BLaER1 treated with 17β-estradiol and CSF1 and Interleukin-3, amounts not matched to agents 10 nM and 100 nM (cell line): Measurements from ENCODE around the gene SRGAP1.
A peak's percentile ranks its signal among the peaks of the same experiment; 100 is the strongest.

Experiments
- H3K27ac ChIP-seq, 11 experiments: shearing (Covaris generic); formaldehyde crosslinking; 2 replicates each; pipeline ENCODE4 v1.8.1; 2022
- H3K27me3 ChIP-seq, 11 experiments: shearing (Covaris generic); formaldehyde crosslinking; 2 replicates each; pipeline ENCODE4 v1.8.1; 2022
- H3K36me3 ChIP-seq, 11 experiments: shearing (Covaris generic); formaldehyde crosslinking; 2 replicates each; pipeline ENCODE4 v1.8.1; 2022
- H3K4me1 ChIP-seq, 10 experiments: shearing (Covaris generic); formaldehyde crosslinking; 2 replicates each; pipeline ENCODE4 v1.8.1; 2022
- H3K4me2 ChIP-seq, 11 experiments: shearing (Covaris generic); formaldehyde crosslinking; 2 replicates each; pipeline ENCODE4 v1.8.1; 2022
- H3K4me3 ChIP-seq, 10 experiments: shearing (Covaris generic); formaldehyde crosslinking; 2 replicates each; pipeline ENCODE4 v1.8.1; 2022
- H3K9ac ChIP-seq, 11 experiments: shearing (Covaris generic); formaldehyde crosslinking; 2 replicates each; pipeline ENCODE4 v1.8.1; 2022
- H3K9me3 ChIP-seq, 11 experiments: shearing (Covaris generic); formaldehyde crosslinking; replicated peaks in 1 of 11; 2 replicates each; pipeline ENCODE4 v1.8.1; 2022
- H4K20me1 ChIP-seq, 11 experiments: shearing (Covaris generic); formaldehyde crosslinking; 2 replicates each; pipeline ENCODE4 v1.8.1; 2022
- Cebpa-rat ChIP-seq, 11 experiments: shearing (Covaris generic); IDR thresholded peaks; 2 replicates each; pipeline ENCODE4 v1.8.1; 2022

The SRGAP1 gene

DNA sequence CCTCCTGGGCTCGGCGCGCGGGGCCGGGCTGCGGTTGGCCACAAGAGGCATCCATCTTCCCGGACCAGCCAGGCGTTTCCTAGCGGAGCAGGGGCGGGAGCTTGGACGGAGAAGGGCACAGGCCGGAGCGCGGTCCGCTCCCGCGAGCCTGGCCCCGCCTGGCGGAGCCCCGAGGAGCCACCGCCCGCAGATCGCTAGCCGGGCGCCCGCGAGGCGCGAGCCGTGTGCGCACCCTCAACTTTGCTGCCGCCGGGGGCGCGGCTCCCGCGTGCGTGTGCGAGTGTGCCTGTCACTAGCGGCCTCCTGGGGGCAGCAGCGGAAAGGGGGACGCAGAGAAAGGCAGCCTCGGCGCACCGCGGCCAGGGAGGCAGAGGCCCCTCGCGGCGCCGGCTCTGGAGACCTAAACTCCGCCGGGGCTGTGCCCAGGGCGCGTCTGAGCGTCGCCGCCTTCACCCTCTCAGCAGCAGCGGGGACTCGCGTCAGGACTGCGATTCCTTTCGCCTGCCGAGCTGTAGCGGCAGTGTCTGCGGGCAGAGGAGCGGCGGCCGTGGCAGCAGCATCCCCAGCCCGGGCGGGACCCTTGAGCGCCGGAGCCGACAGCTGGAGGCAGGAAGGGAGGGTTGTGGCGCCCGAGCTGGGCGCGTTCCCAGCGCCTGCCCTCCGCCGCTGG is 644 bp upstream of the SRGAP1 start:
- H3K4me3 ChIP-seq = peak overlapping the region; percentile 78 to 94 (median 84)
- H3K27ac ChIP-seq = peak overlapping the region; percentile 52 to 81 (median 70)
- H3K4me2 ChIP-seq = peak overlapping the region; percentile 88 to 97 (median 94)
- H3K36me3 ChIP-seq = no peaks in the 10 kb centered on the region
- H3K4me1 ChIP-seq = peaks cover 0 to 23% (median 12%) of the 10 kb centered on the region in 10 experiments; a peak in 19 of 20 replicates
- H3K9ac ChIP-seq = peak overlapping the region; percentile 74 to 86 (median 82)
- H3K9me3 ChIP-seq = no peaks in the 10 kb centered on the region
- no peaks in the 10 kb centered on the region for H4K20me1 ChIP-seq
- no peak for TF ChIP-seq Cebpa-rat (IDR thresholded peaks at IDR 0.05)
- H3K27me3 ChIP-seq = peaks cover 0 to 7% (median 0%) of the 10 kb centered on the region in 11 experiments; a peak in 2 of 22 replicates

DNA sequence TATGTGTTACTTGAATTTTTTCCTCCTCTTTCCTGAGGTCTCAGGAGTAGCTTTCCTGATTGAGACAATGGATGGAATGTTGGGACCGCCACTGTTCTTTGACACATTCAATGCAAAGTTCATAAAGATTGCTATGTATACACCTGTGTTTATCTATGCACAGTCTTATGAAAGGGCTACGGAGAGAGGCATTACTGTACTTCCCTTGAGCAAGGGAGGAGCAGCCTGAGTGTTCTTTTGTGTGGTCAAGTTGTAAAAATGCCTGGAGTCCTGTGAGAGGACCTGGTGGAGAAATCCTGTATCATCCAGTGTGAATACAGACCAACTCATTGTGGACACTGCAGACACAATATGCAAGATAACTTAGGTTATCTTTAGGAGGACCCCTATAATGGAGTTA is 1.2 kb downstream of the SRGAP1 start:
- H3K4me1 ChIP-seq = peaks cover 0 to 23% (median 12%) of the 10 kb centered on the region in 10 experiments; a peak in 19 of 20 replicates
- peaks cover 0 to 7% (median 0%) of the 10 kb centered on the region in 11 experiments; a peak in 2 of 22 replicates for H3K27me3 ChIP-seq
- TF ChIP-seq Cebpa-rat (IDR thresholded peaks at IDR 0.05) = no peak
- H3K9ac ChIP-seq = peak overlapping the region in 1 of 11 experiments; percentile 86; a peak in 1 of 22 replicates
- no peaks in the 10 kb centered on the region for H3K9me3 ChIP-seq
- peak overlapping the region in 2 of 10 experiments; percentile 81 to 94; a peak in 2 of 20 replicates for H3K4me3 ChIP-seq
- no peaks in the 10 kb centered on the region for H4K20me1 ChIP-seq
- H3K27ac ChIP-seq = no peak overlapping the region
- peak overlapping the region in 3 of 11 experiments; percentile 91 to 95 (median 93); a peak in 6 of 22 replicates for H3K4me2 ChIP-seq
- no peaks in the 10 kb centered on the region for H3K36me3 ChIP-seq

DNA sequence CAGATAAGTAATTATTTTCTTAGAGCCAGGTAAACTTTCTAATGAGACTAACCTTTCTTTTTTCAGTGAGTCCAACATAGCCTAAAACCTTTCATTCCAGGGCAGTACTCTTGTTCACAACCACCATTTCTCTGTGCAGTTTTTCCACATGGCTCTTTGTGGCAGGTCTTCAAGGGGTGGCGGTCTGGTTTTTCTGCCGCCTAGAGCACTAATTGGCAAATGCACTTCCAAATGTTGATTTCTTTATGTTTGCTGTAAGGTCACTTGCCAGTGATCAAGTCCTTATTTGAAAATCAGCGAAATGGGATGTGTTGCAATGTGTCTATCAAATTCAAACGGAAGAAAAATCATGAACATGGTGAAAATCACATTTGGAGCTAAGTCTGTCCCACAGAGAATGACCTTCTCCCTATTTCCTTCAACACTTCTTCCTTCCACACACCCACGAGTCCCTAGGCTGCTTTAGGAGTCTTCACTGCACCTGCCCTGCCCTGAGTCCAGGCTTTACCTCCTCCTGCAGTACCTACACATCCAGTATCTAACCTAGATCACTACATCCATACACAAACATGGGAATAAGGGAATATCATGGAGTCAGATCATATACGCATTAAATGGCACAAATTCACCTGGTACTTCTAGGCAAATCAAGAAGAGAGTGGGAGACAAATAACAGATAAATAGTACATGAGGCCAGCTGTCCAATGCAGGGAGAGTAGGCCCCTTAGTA is 1.9 kb downstream of the SRGAP1 start:
- H3K27me3 ChIP-seq = peaks cover 0 to 7% (median 0%) of the 10 kb centered on the region in 11 experiments; a peak in 2 of 22 replicates
- H3K4me1 ChIP-seq = peaks cover 0 to 23% (median 12%) of the 10 kb centered on the region in 10 experiments; a peak in 19 of 20 replicates
- no peaks in the 10 kb centered on the region for H3K36me3 ChIP-seq
- no peak overlapping the region for H3K9ac ChIP-seq
- H3K27ac ChIP-seq = no peak overlapping the region
- peak overlapping the region in 3 of 11 experiments; percentile 91 to 95 (median 93); a peak in 4 of 22 replicates for H3K4me2 ChIP-seq
- TF ChIP-seq Cebpa-rat (IDR thresholded peaks at IDR 0.05) = no peak
- no peaks in the 10 kb centered on the region for H4K20me1 ChIP-seq
- no peak overlapping the region for H3K4me3 ChIP-seq
- H3K9me3 ChIP-seq = no peaks in the 10 kb centered on the region

DNA sequence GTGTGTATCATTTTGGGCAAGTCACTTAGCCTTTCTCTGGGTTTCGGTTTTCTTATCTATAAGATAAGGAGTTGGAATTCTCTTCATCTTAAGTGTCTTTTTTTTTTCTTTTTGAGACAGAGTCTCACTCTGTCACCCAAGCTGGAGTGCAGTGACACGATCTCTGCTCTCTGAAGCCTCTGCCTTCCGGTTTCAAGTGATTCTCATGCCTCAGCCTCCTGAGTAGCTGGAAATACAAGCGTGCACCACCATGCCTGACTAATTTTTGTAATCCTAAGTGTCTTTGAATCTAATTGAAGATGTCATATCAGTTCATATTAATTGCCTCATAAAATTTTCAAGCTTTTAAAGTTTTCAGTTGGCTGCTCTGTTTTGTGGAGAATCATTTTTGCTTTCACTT is 4.0 kb downstream of the SRGAP1 start:
- TF ChIP-seq Cebpa-rat (IDR thresholded peaks at IDR 0.05) = no peak
- Histone ChIP-seq H3K27me3 (peaks cover 0 to 7% (median 0%) of the 10 kb centered on the region in 11 experiments; a peak in 2 of 22 replicates), H4K20me1 (no peaks in the 10 kb centered on the region), H3K27ac (no peak overlapping the region), H3K4me3 (no peak overlapping the region), H3K9me3 (no peaks in the 10 kb centered on the region), H3K36me3 (no peaks in the 10 kb centered on the region), H3K9ac (no peak overlapping the region), H3K4me2 (no peak overlapping the region), H3K4me1 (peaks cover 0 to 23% (median 10%) of the 10 kb centered on the region in 10 experiments; a peak in 19 of 20 replicates)

DNA sequence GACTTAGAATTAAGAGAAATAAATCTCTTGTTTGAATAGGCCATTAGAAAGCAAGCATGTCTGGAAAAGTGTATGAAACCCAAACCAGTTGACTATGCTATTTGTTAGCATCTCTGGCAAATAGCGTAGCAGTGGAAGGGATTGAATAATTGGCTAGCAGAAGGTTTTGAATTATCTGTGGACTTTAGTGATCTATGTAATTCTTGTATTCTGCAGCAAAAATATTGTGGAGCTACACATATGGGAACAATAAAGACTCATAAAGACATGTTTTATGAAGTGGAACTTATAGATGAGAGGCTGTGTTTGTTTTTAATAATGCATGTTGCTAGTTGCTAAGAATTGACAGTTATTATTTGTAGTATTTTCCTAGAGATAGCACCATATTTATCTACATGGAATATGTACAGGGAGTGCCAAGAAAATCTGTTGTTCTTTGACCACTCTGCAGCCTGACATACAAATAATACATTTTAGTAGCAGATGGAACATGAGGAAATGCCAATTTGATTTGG is 4.7 kb downstream of the SRGAP1 start:
- Histone ChIP-seq H3K27me3 (peaks cover 0 to 7% (median 0%) of the 10 kb centered on the region in 11 experiments; a peak in 2 of 22 replicates), H3K9me3 (no peaks in the 10 kb centered on the region), H4K20me1 (no peaks in the 10 kb centered on the region), H3K4me2 (no peak overlapping the region), H3K4me1 (peaks cover 0 to 23% (median 8%) of the 10 kb centered on the region in 10 experiments; a peak in 19 of 20 replicates), H3K27ac (no peak overlapping the region), H3K4me3 (no peak overlapping the region), H3K36me3 (no peaks in the 10 kb centered on the region), H3K9ac (no peak overlapping the region)
- no peak for TF ChIP-seq Cebpa-rat (IDR thresholded peaks at IDR 0.05)

DNA sequence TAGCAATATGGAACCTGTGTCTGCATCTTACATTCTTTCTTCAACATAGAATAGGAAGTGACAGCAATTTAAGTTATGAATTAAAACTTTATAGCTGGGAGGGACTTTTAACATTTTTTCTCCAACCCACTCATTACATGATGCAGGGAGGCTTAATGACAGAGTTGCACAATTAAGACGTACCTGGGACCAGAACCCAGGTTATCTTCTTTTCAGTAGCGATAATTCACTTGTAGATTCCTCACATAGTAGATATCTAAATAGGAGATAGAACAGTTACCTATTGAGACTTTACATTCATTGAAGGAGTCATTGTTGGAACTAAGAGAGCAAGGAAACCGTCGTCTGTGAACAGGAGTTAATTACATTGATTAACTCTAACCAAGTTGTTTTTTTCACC is 5.1 kb downstream of the SRGAP1 start:
- H4K20me1 ChIP-seq = no peaks in the 10 kb centered on the region
- TF ChIP-seq Cebpa-rat (IDR thresholded peaks at IDR 0.05) = no peak
- no peak overlapping the region for H3K4me2 ChIP-seq
- H3K4me1 ChIP-seq = peaks cover 0 to 23% (median 8%) of the 10 kb centered on the region in 10 experiments; a peak in 19 of 20 replicates
- H3K9ac ChIP-seq = no peak overlapping the region
- H3K27me3 ChIP-seq = peaks cover 0 to 7% (median 0%) of the 10 kb centered on the region in 11 experiments; a peak in 2 of 22 replicates
- H3K36me3 ChIP-seq = no peaks in the 10 kb centered on the region
- no peaks in the 10 kb centered on the region for H3K9me3 ChIP-seq
- H3K4me3 ChIP-seq = no peak overlapping the region
- H3K27ac ChIP-seq = no peak overlapping the region

DNA sequence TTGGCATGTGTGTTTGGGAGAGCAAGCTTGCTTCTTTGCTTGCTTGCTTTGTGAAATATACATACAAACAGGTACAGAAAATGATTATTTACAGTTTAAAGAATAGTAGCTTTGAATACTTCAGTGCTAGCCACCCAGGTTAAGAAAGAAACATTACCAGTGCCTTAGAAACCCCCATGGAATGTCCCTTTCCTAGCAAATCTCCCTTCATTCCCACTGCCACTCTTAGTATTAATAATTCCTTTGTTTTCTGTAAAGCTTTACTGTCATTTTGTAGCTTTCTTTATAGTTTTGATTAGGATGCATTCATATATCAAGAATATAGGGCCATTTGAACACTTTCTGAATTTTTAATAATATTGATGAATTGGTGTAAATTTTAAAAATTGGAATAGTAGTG is 9.5 kb downstream of the SRGAP1 start:
- Histone ChIP-seq H3K27me3 (no peaks in the 10 kb centered on the region), H3K9me3 (no peaks in the 10 kb centered on the region), H3K27ac (no peak overlapping the region), H3K36me3 (no peaks in the 10 kb centered on the region), H3K4me3 (no peak overlapping the region), H3K9ac (no peak overlapping the region), H4K20me1 (no peaks in the 10 kb centered on the region), H3K4me2 (no peak overlapping the region), H3K4me1 (no peaks in the 10 kb centered on the region)
- TF ChIP-seq Cebpa-rat (IDR thresholded peaks at IDR 0.05) = no peak

DNA sequence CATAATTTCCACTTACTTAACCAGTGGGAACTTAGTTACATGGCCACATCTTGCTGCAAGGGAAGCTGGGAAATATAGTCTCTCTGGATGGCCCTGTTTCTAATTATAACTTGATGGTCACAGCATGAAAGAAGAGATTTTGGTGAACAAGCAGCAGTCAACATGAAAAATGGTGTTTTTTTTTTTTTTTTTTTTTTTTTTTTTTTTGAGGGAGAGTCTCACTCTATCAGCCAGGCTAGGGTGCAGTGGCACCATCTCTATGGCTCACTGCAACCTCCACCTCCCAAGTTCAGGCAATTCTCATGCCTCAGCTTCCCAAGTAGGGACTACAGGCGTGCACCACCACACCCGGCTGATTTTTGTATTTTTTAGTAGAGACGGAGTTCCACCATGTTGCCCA is 10.8 kb downstream of the SRGAP1 start:
- no peak overlapping the region for H3K27ac ChIP-seq
- H4K20me1 ChIP-seq = no peaks in the 10 kb centered on the region
- no peak for TF ChIP-seq Cebpa-rat (IDR thresholded peaks at IDR 0.05)
- H3K9me3 ChIP-seq = no peaks in the 10 kb centered on the region
- no peak overlapping the region for H3K4me2 ChIP-seq
- no peak overlapping the region for H3K4me3 ChIP-seq
- no peaks in the 10 kb centered on the region for H3K27me3 ChIP-seq
- H3K4me1 ChIP-seq = no peaks in the 10 kb centered on the region
- H3K9ac ChIP-seq = no peak overlapping the region
- H3K36me3 ChIP-seq = no peaks in the 10 kb centered on the region
